ENCODE data around the gene SGSM2.

Gene SGSM2

DNA sequence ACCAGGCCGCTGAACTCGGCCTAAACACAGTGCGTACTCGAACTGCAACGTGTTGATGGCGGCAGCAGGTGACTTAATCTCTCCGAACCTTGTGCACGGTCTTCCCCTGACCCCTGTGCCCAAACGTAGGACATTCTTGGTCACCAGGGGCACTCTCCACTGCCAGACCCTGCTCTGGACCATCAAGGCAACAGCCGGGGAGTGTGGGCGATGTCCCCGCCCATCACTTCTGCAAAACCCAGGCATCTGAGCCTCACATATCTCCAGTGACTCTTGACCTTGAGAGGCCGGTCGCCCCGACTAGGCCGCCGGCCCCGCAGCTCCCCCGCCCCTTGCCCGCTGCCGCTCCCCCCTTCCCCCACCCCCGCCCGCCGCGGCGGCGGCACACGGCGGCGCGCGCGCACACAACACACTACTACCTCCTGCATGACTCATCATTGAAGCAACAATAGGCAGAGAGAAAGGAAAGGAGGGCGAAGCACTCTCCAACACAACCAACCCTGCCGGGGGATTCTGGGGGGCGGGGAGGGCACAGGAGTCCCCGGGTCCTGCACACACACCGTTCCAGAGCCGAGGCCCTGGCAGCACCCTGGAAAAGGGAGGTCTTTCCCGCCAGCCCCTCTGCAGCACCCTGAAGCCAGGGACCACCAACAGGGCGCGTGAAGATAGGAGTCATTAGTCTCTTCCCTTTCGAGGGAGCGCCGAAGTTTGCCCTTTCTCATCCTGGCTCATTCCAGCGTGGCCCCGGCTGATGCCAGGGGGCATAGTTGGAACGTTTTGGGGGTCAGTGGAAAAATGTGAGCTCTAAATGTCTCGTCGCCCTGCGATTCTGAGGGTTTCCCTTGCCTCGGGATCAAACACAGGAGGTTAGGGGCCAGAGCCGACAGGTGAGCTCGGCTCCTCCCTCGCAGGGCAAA, 61.6 kb downstream of the SGSM2 start:
- DNase-seq (ENCODE audit: low read depth in 2 of 3, low spot score in 1 of 3), result peak in 2 of 3 donors; percentile 40 to 42

DNA sequence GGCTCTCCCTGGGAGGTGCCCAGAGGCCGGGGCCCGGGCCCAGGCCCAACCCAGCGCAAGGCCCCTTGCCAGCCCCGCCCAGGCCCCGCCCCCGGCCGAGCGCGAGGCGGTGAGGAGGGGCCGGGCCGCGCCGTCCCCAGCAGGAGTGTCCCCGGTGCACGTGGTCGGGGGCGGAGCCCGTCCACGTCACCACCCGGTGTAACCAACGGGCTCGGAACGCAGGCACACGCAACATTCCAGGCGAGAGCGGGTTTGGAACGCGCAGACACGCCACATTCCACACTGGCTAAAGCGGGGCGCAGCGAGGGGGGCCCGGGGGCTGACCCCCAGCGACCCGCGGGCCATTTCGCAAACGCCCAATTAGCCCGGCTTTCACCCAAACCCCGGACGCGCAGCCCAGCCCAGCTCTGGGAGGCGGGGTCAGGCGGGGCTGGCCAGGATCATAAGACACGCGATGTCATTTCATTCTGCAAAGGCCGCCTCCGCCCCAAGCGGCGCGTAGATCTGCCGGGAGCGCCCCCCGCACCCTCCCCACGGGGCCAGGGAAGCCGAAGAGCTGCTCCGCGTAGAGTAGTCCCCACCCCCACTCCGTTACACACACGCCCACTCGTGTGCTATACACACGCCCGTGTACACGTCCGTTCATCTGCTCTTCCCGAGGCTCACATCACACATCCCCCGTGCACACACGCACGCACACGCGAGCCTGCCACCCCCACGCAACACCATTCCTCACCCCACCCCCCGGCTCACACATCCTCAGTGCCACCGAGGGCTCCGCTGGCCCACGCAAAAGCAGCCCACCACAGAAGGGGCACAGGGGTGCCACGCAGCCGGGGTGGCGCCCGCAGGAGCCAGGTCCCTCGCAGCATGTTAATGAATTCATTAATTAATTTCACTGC, 62.5 kb downstream of the SGSM2 start:
- DNase-seq (ENCODE audit: low read depth in 2 of 3, low spot score in 1 of 3), result peak; percentile 85 to 91 (median 86)

GRCh38 chr17:2400474-2400866, 63.2 kb downstream of the SGSM2 start:
- peak in 1 of 3 donors; percentile 52 for DNase-seq (ENCODE audit: low read depth in 2 of 3, low spot score in 1 of 3)

GRCh38 chr17:2400877-2401425, 63.6 kb downstream of the SGSM2 start, which contains the start of gene MNT:
TSS of gene MNT (minus strand) at chr17:2401060. CDS start at chr17:2400712, 348 bp downstream.
- DNase-seq (ENCODE audit: low read depth in 2 of 3, low spot score in 1 of 3), result peak; percentile 87 to 90 (median 90)

DNA sequence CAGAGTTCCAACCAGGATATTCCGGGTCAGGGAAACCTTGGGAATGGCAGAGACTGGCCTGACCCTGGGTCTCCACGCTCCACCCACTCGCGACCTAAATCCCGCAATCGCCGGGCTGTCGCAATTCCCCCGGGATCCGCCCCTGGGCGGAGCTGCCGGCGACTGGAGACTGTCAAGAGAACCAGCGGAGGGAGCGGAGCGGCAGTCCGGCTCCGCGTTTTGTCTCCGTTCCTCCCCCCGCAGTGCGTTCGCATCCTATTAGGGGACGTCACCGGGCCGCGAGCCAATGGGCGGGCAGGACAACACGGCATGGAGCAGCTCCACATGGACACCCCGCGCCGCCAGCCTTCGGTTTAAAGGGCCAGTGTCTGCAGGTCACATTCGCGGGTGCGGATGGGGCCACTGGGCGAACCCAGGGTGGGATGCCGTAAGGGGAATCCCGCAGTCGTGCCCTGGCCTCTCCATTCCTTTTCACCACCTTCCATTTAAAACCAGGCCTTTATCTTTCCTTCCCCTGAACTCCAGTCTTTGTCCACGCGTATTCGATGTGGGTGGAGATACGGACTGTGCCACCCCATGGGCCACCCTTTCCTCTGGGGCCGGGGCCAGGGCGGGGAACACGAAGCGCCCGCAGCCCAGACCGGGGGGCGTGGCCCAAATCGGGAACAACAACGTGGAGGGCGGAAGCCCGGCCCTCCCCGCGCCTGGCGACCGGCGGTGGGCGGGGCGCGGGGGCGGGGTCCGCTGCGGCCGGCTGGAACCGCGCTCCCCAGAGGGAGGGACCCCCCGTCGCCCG, 64.3 kb downstream of the SGSM2 start:
- DNase-seq (ENCODE audit: low read depth in 2 of 3, low spot score in 1 of 3), result peak; percentile 98 to 99 (median 99)

DNA sequence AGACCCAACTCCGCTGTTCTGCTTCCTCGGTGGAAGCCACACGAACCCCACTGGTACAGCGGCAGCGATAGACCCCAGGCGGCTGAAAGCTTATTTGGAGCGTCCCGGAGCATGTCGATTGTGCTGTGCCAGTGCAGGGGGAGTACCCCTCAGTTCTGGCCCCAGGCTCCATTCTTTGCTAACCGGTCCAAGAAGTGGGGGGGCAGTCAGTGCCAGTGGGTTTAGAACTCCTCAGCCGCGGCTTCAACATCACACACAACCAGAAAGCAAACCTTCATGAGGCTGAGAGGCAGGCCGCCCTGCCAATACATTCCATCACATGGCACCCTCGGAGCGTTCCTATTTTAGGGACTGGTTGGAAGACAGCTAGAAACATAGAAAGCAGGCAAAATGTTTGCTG, 65.2 kb downstream of the SGSM2 start:
- no peak for DNase-seq (ENCODE audit: low read depth in 2 of 3, low spot score in 1 of 3)

DNA sequence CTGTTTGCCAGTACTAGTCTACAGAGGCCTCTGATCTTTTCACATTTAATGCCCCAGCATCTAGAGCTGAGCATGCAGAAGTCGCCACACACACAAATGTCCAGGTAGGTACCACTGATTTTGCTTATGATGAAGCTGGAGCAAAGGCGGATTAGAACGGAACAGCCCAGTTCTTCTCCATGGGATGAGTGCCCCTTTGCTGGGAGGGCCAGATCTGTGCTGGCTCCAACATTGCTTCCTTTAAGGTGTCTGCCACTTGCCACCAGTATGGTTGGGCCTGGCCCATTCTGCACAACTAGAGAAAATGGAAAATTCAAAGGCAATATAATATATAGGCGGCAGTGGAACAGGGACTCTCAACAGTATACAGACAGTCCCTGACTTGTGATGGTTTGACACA, 65.7 kb downstream of the SGSM2 start:
- DNase-seq (ENCODE audit: low read depth in 2 of 3, low spot score in 1 of 3), result no peak

DNA sequence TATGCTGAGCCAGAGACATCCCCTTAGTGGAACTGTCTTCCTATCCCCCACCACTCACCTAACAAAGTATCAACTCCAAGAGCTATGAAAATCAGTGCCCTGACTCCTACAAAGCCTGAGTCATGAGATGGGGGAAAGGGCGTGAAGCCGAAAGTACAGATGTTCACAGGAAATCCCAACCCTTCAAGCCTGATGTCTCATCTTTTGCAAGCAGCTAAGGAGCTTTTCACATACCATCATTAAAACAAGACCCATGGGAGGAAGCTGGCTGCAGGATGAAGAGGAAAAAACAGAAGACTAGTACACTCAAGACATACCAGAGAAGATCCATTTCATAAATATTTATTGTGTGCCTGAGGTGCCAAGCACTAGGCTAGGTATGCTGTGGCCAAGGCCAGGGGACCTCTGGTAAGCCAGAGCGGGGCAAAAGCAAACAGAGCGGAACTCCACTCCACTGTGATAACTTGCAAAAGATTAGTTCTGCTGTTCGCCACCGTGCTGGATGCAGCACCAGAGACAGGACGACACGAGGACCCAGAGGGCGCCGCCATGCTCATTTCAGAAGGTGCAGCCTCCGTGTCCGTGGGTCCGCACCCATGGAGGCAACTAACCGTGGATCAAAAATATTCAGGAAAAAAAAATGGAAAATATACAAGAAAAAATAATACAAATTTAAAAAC, 68.1 kb downstream of the SGSM2 start:
- DNase-seq (ENCODE audit: low read depth in 2 of 3, low spot score in 1 of 3), result no peak

GRCh38 chr17:2406271-2406902, 69.1 kb downstream of the SGSM2 start:
- DNase-seq (ENCODE audit: low read depth in 2 of 3, low spot score in 1 of 3), result no peak

- DNase-seq (ENCODE audit: low read depth in 2 of 3, low spot score in 1 of 3), result peak in 1 of 3 donors; percentile 23
Observed at GRCh38 chr17:2406903-2407790, 69.8 kb downstream of the SGSM2 start.

DNA sequence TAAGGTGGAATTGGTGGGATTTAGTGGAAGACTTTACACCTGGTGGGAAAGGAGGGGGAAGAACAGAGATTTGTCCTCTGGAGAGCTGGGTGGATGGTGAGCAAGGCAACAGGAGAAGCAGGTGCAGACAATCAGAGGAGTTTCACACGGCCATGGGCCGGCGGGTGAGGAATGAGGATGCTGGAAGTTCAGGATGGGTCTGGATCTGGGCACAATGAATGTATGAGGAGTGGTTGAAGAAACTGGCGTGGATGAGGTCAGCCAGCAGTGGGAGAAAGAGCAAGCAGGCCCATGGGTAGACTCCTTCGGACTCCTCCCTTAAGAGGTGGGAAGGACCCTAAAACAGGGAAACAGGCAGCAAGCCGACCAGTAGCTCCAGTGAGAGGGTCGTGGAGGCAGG, 73.7 kb downstream of the SGSM2 start:
- DNase-seq (ENCODE audit: low read depth in 2 of 3, low spot score in 1 of 3), result no peak

GRCh38 chr17:2412561-2413021, 75.3 kb downstream of the SGSM2 start:
- DNase-seq (ENCODE audit: low read depth in 2 of 3, low spot score in 1 of 3), result no peak

DNA sequence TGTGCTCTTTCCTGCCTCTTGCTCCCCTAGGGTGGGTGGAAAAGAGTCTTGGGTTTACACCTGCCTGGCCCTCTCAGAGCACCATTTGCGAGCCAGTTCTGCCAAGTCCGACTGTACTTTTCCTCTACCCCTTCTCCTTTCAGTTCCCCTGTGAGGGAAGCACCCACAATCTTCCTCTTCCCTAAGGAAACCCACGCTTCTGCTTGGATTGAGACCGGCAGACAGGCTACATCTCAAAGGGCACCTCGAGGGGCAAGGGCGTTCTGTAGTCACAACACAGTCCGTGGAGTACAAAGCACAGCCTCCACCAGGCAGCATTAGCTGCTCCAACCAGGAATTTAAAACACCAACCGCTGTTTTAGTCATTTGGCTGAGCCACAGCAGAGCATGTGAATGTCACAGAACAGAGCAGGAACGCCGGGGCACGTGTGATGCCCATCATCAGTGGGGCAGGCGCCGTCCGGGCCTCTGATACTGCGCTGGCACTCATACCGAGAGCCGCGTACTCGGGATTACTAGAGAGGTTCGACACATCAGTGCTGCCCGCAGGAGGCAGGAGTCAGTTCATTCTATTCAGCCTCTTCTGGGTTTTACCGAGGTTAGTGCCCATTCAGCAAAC, 77.3 kb downstream of the SGSM2 start:
- DNase-seq (ENCODE audit: low read depth in 2 of 3, low spot score in 1 of 3), result no peak

GRCh38 chr17:2415081-2415480, 77.8 kb downstream of the SGSM2 start:
- no peak for DNase-seq (ENCODE audit: low read depth in 2 of 3, low spot score in 1 of 3)

DNA sequence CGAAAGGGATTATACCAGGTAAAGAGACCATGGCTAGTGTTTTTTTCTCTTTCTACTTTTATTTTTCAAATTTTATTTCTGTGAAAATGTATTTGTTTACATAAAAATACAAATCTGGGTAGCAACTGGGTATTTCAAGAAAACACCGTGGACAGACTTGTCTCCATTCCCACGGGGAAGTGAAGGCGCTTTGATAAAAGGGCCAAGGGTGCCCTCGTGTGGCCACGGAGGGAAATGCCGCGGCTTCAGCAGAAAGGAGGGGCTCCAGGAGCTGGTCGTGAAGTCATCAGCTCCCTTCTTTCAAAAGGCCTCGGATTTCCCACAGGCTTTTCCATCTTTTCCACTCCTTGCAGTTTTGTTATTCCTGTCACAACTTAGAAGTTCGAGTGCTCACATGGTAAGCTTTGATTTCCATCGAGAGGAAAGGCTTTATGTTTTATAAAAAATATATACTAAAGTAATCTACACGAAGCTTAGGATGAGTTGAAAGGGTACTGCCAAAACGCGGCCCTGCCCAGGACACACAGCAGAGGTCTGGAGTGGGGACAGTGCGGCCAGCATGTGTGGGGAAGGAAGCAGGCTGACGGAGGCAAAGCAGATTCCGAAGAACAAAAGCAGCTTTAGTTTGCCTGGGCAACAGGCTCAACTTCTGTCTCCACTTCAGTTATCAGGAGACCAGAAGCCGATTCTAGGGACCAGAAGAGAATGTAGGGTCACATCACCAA, 78.9 kb downstream of the SGSM2 start:
- peak; percentile 73 to 92 (median 74) for DNase-seq (ENCODE audit: low read depth in 2 of 3, low spot score in 1 of 3)

DNA sequence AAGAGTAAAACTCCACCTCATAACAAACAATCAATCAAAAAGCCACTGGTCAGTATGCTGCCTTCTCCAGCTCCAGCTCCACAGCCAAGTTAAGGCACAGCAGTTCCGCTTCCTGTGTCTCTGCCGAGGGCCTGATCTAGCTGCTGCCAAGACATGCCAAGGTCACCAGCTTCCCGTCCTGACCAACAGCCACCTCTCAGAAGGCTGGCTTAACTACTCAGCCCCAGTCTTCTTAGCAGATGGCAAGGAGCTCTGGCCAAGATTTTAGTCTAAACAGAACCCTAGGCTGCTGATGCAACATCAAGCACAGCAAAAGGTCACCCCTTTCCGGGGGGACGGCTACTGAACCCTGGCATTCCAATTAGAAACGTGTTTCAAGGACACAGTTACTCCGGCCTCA, 81.3 kb downstream of the SGSM2 start:
- DNase-seq (ENCODE audit: low read depth in 2 of 3, low spot score in 1 of 3), result no peak

- DNase-seq (ENCODE audit: low read depth in 2 of 3, low spot score in 1 of 3), result no peak
Observed at GRCh38 chr17:2419486-2419885, 82.2 kb downstream of the SGSM2 start.
